ENCODE measurements around the gene BIRC3. TPM values are rescaled to one million over a fixed set of nuclear protein-coding genes. Genes with fewer than 3 reads are reported as not detected.

The BIRC3 gene
- total and polyA plus RNA-seq, 2 of the 8 experiments (the other 6 are each of a cell fraction or from before 2014, with no cell fraction given): 0.08 to 0.20 TPM

GRCh38 chr11:102302241-102302640, 15.0 kb upstream of the BIRC3 start (continued):
- TF ChIP-seq, protein P1, sequence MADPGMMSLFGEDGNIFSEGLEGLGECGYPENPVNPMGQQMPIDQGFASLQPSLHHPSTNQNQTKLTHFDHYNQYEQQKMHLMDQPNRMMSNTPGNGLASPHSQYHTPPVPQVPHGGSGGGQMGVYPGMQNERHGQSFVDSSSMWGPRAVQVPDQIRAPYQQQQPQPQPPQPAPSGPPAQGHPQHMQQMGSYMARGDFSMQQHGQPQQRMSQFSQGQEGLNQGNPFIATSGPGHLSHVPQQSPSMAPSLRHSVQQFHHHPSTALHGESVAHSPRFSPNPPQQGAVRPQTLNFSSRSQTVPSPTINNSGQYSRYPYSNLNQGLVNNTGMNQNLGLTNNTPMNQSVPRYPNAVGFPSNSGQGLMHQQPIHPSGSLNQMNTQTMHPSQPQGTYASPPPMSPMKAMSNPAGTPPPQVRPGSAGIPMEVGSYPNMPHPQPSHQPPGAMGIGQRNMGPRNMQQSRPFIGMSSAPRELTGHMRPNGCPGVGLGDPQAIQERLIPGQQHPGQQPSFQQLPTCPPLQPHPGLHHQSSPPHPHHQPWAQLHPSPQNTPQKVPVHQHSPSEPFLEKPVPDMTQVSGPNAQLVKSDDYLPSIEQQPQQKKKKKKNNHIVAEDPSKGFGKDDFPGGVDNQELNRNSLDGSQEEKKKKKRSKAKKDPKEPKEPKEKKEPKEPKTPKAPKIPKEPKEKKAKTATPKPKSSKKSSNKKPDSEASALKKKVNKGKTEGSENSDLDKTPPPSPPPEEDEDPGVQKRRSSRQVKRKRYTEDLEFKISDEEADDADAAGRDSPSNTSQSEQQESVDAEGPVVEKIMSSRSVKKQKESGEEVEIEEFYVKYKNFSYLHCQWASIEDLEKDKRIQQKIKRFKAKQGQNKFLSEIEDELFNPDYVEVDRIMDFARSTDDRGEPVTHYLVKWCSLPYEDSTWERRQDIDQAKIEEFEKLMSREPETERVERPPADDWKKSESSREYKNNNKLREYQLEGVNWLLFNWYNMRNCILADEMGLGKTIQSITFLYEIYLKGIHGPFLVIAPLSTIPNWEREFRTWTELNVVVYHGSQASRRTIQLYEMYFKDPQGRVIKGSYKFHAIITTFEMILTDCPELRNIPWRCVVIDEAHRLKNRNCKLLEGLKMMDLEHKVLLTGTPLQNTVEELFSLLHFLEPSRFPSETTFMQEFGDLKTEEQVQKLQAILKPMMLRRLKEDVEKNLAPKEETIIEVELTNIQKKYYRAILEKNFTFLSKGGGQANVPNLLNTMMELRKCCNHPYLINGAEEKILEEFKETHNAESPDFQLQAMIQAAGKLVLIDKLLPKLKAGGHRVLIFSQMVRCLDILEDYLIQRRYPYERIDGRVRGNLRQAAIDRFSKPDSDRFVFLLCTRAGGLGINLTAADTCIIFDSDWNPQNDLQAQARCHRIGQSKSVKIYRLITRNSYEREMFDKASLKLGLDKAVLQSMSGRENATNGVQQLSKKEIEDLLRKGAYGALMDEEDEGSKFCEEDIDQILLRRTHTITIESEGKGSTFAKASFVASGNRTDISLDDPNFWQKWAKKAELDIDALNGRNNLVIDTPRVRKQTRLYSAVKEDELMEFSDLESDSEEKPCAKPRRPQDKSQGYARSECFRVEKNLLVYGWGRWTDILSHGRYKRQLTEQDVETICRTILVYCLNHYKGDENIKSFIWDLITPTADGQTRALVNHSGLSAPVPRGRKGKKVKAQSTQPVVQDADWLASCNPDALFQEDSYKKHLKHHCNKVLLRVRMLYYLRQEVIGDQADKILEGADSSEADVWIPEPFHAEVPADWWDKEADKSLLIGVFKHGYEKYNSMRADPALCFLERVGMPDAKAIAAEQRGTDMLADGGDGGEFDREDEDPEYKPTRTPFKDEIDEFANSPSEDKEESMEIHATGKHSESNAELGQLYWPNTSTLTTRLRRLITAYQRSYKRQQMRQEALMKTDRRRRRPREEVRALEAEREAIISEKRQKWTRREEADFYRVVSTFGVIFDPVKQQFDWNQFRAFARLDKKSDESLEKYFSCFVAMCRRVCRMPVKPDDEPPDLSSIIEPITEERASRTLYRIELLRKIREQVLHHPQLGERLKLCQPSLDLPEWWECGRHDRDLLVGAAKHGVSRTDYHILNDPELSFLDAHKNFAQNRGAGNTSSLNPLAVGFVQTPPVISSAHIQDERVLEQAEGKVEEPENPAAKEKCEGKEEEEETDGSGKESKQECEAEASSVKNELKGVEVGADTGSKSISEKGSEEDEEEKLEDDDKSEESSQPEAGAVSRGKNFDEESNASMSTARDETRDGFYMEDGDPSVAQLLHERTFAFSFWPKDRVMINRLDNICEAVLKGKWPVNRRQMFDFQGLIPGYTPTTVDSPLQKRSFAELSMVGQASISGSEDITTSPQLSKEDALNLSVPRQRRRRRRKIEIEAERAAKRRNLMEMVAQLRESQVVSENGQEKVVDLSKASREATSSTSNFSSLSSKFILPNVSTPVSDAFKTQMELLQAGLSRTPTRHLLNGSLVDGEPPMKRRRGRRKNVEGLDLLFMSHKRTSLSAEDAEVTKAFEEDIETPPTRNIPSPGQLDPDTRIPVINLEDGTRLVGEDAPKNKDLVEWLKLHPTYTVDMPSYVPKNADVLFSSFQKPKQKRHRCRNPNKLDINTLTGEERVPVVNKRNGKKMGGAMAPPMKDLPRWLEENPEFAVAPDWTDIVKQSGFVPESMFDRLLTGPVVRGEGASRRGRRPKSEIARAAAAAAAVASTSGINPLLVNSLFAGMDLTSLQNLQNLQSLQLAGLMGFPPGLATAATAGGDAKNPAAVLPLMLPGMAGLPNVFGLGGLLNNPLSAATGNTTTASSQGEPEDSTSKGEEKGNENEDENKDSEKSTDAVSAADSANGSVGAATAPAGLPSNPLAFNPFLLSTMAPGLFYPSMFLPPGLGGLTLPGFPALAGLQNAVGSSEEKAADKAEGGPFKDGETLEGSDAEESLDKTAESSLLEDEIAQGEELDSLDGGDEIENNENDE (IDR thresholded peaks at IDR 0.05; ENCODE audit: insufficient replicate concordance, low read length): no peak
- no peak for TF ChIP-seq GTF2F1 (IDR thresholded peaks at IDR 0.05; ENCODE audit: borderline replicate concordance, low read depth, low read length)
- no peak for TF ChIP-seq SP2 (IDR thresholded peaks at IDR 0.05; ENCODE audit: low read length)
- TF ChIP-seq MAX (IDR thresholded peaks at IDR 0.05): no peak
